GM21723 (cell line): ENCODE data around the gene HOXC12.

Experiments
- ATAC-seq: cut with Tn5 transposase; IDR thresholded peaks from one replicate; pipeline ENCODE4 v1.9.1; 2021; ENCODE audit warnings: mild to moderate bottlenecking, moderate library complexity; ENCODE audit not compliant: unreplicated experiment

HOXC12 gene

DNA sequence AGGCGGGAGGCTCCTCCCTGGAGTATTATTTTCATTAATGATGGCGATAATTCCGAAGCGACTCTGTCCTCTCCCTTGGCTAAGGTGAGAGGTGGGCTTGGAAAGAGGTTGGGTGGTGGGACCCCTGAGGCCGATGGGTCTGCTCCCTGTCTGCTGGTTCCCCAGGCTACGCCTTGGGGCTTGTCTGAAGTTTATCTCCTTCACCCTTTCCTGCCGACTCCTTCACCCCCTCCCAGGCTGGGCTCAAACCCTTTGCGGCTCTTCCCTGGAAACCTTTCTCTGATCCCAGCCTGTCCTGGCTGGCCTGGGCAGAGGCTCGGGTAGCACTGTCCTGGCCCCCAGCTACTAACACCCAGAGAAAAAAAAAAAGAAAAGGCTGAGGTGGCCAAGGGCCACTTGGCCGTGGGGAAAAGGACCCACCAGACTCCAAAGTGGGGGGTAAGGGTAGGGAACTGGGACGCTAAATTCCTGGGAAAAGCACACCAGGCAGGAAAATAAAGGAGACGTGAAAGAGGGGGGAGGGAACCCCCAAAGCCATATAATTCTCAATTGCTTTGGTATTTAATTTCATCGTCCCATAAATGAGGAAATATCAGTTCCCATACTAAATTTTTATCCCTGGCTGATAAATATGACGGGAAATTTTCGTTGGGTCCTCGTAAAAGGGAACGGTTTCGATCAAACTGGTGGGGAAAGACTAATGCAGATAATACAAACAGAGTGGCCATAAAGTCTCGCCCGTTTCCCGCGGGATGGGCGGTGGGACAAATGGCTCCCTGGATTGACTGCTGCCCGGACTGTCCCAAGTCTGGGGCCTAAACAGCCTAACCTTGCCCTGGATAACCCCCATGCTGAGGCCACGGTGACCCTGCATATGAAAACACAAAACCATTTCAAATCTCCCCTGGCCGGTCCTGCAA is 28.2 kb downstream of the HOXC12 start:
- no peak for ATAC-seq

DNA sequence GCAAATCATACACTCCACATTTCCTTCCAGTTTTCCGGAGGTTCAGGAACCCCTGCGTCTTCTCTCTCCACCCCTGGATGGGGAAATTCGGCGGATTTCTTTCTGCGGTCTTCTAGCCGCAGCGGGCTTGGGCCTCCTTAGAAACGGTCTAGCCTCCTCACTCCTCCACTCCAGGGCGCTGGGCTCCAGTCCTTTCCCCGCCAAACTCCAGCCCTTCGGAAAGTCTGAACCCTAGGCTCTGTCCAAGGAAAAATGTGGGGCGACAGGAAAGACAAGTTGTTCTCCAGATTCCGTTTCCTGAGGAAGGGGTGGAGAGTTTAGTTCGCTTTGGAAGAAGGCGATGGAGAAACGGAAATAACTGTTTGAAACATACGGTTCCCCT is 28.9 kb downstream of the HOXC12 start:
- no peak for ATAC-seq

DNA sequence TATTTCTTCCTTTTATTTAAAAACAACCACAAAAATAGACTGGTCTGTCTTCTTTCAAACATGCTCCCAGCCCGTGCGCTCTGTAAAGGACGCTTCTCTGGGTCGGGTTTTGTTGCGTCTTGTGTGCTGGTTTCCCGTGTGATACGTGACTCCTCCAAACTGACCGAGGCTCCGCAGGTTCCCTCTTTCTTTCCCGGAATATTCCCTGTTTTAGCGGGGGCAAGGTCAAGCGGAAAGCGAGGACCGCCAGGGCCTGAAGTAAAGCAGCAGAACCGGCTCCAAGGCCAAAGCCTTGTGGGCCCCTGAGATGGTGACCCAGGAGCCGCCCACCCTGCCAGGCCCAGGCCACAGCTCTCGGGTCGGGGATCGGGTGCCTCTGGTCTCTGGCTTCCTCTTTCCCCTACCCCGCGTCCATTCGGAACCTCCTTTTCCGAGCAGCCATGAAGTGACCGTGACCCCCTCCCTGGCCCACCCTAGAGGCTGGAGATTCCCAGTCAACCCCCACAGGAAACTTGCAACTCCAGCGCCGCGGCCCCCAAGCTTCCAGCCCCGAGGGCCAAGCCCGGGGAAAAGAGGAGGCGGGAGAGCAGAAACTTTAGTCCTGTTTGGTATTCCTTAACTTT is 29.4 kb downstream of the HOXC12 start:
- ATAC-seq: no peak

DNA sequence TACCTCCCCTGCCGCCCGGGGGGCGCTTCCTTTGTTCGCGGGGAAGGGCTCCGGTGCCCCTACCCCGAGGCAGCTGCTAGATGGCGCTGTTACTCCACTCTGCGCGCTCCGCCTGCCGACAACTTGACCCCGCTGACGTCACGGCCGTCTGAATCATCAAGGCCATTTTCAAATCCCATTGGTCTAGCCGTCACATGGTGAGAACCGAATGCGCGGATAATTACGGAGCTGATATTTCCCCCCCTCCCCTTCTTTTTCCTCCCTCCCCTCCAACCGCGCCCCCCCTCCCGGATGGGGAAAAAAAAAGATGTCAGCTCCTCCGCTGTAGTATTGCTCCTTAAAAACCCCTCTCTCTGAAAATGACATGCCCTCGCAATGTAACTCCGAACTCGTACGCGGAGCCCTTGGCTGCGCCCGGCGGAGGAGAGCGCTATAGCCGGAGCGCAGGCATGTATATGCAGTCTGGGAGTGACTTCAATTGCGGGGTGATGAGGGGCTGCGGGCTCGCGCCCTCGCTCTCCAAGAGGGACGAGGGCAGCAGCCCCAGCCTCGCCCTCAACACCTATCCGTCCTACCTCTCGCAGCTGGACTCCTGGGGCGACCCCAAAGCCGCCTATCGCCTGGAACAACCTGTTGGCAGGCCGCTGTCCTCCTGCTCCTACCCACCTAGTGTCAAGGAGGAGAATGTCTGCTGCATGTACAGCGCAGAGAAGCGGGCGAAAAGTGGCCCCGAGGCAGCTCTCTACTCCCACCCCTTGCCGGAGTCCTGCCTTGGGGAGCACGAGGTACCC is 30.4 kb downstream of the HOXC12 start, which contains the start of gene HOXC10:
Gene HOXC10, plus strand, starts transcription at position 246 of the 791 bp plus-strand sequence. Its CDS starts 114 bp downstream, at position 360.
- peak; percentile 65 for ATAC-seq

DNA sequence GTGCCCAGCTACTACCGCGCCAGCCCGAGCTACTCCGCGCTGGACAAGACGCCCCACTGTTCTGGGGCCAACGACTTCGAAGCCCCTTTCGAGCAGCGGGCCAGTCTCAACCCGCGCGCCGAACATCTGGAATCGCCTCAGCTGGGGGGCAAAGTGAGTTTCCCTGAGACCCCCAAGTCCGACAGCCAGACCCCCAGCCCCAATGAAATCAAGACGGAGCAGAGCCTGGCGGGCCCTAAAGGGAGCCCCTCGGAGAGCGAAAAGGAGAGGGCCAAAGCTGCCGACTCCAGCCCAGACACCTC is 30.9 kb downstream of the HOXC12 start:
- ATAC-seq: no peak

DNA sequence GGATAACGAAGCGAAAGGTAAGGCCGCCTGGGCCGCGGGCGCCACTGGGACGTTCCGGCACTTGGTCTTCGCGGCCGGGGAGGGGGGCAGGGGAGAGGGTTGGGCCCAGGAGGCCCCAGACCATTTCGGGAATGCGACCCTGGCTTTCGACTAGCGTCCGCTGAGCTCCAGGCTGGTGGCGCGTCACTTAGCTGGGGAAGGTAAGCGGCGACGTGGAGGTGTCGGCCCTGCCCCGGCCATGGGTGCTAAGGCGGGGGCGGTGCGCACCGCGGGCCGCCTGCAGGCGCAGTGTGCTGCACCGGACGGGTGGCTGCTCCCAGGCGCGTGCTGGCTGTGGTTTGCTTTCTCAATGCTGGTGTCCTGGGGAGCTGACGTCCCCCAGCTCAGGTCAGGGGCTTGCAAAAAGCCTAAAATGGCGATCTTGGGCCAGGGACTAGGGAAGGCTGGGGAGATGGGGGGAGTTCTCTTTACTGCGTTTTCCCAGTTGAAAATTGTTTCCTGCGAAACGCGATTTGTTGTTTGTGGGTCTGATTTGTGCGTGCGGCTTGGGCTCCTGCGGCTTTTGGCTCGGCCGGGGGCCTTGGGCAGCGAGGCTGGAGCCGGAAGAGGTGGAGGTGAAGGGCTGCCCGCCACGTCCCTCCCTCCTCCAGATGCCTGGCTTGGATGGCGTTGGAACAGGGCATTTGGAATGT is 31.4 kb downstream of the HOXC12 start:
- ATAC-seq: no peak

DNA sequence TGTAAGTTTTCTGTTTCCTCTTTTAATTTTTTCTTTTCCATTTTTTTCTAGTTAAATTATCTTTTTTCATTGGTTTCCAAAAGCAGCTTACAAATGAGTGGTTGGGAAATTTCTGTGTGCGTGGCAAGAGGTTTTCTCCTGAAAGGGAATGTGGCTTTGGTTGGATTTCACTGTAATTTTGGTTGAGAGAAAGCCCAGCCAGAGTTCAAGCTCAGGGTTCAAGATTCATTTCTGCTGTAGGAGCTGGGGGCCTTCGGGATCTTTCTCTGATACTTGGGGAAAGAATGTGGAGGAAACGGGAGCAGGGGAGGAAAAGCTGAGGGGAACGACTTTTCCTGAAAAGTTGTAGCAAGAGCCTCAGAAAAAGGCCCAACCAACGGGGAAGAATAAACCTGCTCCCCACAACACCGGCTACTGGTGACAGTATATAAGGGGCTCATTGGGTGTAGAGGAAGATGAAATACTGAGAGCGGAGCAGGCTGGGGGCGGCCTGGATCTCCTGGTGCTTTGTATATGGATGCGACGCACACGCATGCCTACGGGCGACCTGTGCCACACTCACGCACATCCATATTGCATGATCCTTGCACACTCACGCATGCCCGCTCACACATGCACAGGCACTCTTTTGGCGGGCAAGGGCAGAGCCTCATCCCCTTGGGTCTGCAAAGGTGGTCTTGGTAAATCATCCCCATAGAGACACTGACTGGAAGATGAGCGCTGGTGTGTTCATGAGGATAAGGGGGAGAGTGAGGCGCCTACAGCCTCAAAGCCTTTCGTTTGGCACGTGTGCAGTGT is 32.2 kb downstream of the HOXC12 start:
- no peak for ATAC-seq

DNA sequence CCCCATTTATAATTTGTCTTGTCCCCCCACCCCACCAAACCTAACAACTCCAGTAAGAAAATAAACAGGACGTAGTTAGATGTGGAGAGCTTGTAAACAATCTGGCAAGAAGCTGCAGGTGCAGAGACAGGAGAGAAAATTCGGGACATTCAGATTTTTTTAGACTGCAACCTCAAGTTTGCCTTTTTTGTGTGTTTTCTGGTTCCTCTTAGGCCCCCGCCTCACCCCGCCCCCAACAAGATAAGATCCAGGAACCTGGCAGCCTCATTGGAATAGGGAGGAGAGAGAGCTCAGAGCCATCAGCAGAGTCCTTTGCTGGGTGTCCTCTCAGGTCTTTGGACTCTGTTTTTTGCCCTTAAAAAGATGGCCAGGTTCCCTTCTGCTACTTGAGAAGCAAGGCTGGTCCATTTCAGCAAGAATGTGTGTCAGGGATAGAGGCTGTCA is 33.1 kb downstream of the HOXC12 start:
- ATAC-seq: no peak

DNA sequence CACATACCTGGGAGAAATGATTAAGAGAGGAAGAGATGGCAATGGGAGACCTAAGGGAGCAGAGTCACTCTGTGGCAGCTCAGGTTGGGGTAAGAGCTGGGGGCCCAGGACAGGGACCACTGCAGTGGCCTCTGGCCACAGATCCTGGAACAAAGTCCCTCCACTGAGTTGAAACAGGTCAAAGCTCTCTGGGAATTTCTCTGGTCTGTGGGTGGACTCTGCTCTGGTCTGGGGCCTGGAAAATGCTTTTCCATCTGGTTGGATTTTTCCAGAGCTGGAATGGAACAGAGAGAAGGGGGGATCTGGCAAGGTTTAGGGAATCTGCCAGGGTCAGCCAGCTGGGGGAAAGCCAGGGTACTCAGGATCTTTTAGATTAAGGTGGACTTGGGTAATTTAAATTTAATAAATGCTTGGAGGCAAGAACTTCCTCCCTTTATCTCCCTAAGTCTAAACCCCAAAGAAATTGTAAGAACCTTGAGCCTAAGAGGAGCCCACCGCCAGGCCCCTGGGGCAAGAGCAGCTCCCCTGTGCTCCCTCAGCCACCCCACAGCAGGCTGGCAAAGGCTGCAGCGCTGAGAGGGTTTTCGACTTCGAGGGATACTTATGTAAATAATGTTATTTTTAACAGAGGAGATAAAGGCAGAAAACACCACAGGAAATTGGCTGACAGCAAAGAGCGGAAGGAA is 34.0 kb downstream of the HOXC12 start:
- no peak for ATAC-seq

DNA sequence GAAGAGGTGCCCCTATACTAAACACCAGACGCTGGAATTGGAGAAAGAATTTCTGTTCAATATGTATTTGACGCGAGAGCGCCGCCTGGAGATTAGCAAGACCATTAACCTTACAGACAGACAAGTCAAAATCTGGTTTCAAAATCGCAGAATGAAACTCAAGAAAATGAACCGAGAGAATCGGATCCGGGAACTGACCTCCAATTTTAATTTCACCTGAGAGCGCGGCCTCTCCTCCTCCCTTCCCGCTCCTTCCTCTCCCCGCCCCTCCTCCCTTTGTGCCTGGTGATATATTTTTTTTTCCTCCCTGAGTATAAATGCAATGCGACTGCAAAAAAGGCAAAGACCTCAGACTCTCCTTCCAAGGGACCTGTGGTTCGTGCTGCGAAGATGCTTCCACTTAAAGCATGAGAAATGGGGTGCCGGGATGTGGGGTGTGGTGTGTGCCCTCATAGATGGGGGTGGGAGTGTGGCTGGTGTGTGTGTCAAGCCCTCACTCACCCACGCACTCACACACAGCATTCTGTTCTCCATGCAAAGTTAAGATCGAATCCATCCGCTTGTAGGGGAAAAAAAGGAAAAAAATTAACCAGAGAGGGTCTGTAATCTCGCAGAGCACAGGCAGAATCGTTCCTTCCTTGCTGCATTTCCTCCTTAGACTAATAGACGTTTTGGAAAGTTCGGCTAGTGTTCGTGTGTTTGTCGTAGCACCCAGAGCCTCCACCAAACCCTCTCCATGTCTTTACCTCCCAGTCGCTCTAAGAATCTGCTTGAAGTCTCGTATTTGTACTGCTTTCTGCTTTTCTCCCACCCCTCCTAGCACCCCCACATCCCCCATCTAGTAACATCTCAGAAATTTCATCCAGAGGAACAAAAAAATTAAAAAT is 34.8 kb downstream of the HOXC12 start:
- ATAC-seq: peak; percentile 52

DNA sequence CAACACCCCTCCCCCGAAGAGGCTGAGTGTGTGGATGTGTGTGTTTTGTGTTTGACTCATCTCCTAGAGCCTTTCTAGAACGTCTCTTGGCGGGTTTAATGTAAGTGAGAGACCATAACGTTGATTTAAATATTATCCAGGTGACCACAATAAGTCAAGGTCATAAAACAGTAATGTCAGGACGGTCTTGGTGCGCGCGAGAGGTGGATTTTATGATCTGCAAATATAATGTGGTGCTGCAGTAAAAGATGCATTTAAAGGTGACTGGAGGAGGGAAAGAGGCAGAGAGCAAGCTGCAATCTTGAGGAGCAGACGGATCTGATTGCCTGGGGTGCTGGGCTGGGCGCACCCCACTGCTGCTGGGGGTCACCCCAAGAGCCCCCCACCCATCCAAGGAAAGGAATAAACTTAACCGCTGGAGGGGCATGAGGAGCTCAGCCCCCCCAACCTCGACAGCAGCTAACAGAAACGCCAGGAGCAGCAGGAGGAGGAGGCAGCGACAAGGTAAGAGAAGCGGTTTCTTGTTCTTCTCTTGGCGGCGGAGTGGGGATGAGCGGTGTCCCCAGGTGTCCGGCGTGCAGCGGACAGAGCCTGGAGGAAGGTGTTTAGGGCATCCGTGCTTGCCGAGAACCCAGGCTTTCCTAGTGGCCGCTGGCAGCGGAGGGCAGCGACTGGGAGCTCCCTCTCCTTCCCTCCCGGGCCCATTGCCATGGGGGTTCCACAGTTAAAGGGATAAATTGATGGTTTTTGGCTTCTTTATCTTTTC is 35.8 kb downstream of the HOXC12 start:
- no peak for ATAC-seq

DNA sequence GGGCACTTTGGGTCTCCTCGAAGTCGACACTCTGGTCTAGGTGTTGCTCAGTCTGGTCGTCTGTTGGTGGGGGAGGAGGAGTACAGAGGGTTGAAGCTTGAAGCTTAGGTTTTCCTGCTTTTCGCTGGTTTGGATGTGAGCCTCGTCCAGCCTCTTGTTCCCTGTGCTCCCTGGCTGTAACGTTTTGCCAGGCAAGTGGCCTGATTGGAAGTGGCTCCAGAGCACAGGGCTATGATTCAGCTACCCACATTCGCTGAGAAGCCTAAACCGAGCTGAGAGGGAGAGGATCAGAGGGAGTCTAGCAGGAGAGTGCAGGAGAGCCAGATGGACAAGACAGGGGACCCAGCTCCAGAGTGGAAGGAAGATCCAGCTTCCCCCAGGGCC is 36.4 kb downstream of the HOXC12 start:
- no peak for ATAC-seq

DNA sequence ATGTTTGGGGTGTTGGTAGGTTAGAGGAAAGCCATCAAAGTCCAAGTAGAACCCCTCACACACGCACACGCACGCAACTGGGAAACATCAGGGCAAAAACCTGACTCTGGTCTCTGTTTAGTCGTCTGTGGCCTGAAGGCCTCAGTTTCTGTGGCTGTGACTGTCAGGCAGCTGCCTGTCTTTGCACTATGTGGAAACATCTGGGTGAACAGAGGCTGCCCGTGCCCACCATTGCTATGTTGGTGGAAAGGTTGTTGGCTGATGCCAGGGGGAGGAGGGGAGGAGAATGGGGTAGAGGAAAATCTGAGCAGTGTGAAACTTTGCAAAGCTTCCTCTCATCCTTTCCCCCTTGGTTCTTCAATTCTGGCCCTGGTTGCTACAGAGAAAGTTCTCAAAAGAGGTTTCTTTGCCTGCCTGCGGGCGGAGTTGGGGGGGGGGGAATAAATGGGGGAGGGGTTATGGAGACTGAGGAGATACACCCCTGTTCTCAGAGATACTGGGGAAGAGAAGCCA is 37.7 kb downstream of the HOXC12 start:
- ATAC-seq: no peak

DNA sequence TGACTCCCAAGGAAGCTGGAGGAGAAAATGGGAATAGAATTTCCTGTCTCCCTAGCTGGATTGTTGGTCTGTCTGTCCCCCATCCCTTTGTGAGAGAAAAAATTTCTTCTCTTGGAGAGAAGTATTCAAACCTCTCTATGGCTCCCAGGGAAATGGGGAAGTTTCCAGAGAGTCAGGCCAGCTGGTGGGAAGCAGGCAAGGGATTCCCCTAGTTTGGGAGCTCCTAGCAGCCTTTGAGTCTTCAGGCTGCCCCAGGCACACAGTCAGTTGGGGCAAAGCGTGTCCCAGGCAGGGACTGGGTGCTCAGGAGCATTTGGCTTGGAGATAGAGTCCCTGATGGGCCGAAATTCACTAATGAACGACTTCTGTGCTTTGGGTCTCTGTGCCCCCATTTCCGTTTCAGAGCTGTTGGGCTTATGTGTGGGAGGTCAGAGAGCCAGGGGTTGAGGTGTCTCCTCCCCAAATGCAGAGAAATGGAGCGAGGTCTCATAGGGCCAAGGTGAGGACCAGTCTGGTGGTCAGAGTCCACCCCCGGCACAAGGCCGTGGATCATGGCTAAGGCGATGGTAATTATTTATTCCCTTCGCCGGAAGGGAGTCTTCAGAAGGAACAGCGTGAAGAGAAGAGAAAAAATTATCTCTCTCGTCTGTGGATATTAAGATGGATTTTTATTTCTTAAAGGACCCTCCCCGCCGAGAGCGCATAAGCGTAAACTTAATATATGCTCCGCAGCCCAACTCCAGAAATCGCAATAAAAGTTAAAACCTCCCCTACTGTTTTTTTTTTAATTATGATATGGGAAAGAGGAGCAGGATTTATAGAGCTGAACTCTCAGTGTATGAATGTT is 38.7 kb downstream of the HOXC12 start:
- no peak for ATAC-seq

DNA sequence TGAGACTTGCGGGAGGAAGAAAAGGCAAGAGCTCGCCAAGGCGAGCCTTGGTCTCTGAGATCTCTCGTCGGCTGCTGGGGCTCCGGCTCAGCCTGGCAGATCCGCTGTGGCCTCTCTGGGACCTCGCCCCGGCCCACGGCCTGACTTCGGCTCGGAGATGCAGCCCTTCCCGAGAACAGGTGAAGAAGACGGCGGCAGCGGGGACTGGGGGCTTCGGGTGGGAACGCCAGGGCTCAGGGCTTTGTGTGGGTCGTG is 39.2 kb downstream of the HOXC12 start:
- no peak for ATAC-seq

DNA sequence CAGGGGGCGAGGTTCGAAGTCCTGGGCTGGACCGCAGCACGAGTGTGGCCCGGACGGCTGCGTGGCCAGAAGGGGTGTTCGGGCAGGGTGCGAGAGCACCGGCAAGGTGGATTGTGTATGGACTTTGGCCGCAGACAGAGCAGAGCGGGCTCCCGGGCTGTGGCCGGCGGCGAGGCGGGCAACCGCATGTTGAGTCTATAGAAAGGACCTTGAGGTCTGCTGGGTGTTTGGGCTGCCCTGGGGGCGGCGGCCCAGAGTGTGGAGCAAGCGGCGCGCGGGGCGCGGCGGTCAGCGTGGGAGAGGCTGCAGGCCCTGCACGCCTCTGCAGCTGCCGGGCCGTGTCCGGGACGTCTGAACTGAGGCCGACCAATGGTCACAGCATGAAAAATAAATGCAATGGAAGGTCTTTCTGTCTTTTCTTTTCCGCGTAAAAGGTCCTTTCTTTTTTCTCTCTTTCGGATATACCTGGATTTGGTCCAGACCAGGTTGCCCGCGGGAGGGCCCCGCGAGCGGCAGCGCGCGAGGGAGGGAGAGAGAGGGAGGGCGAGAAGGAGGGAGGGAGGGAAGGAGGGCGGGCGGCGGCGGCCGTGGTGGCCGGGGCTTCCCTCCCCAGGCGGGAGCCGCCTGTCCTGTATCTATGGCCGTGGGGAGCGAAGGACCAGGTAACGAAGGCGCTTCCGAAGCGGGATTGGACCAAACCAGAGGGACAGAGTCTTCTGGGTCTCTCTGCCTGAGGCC is 39.7 kb downstream of the HOXC12 start:
- no peak for ATAC-seq
